HG02870 (cell line): ENCODE results near the gene SMARCC1.

Source experiments
- ATAC-seq: cut with Tn5 transposase; IDR thresholded peaks from one replicate; pipeline ENCODE4 v1.9.1; 2021; ENCODE audit warnings: mild to moderate bottlenecking, moderate library complexity; ENCODE audit not compliant: unreplicated experiment

Gene SMARCC1

GRCh38 chr3:47705391-47705790, 76.3 kb downstream of the SMARCC1 start:
- ATAC-seq = no peak

- no peak for ATAC-seq
Measured at GRCh38 chr3:47704237-47704612, 77.5 kb downstream of the SMARCC1 start.

GRCh38 chr3:47701388-47701787, 80.3 kb downstream of the SMARCC1 start:
- no peak for ATAC-seq

- no peak for ATAC-seq
Measured at GRCh38 chr3:47692158-47692557, 89.5 kb downstream of the SMARCC1 start.

- ATAC-seq = no peak
Measured at GRCh38 chr3:47688488-47688887, 93.2 kb downstream of the SMARCC1 start.

GRCh38 chr3:47685037-47685436, 96.7 kb downstream of the SMARCC1 start:
- no peak for ATAC-seq

GRCh38 chr3:47681016-47681415, 100.7 kb downstream of the SMARCC1 start:
- ATAC-seq = no peak

GRCh38 chr3:47678446-47679338, 103.0 kb downstream of the SMARCC1 start:
- no peak for ATAC-seq

GRCh38 chr3:47669026-47669749, 112.5 kb downstream of the SMARCC1 start:
- ATAC-seq = no peak

GRCh38 chr3:47666118-47666517, 115.6 kb downstream of the SMARCC1 start:
- no peak for ATAC-seq

GRCh38 chr3:47664519-47664918, 117.2 kb downstream of the SMARCC1 start:
- ATAC-seq = no peak

GRCh38 chr3:47663630-47664240, 118.0 kb downstream of the SMARCC1 start:
- ATAC-seq = no peak

- no peak for ATAC-seq
Measured at GRCh38 chr3:47661121-47661752, 120.5 kb downstream of the SMARCC1 start.

- ATAC-seq = no peak
Measured at GRCh38 chr3:47658444-47658843, 123.2 kb downstream of the SMARCC1 start.

- ATAC-seq = no peak
Measured at GRCh38 chr3:47652142-47652541, 129.6 kb downstream of the SMARCC1 start.

GRCh38 chr3:47650294-47650693, 131.4 kb downstream of the SMARCC1 start:
- no peak for ATAC-seq

- no peak for ATAC-seq
Measured at GRCh38 chr3:47647550-47647949, 134.1 kb downstream of the SMARCC1 start.

GRCh38 chr3:47646362-47646761, 135.3 kb downstream of the SMARCC1 start:
- ATAC-seq = no peak

- no peak for ATAC-seq
Measured at GRCh38 chr3:47645551-47645950, 136.1 kb downstream of the SMARCC1 start.

GRCh38 chr3:47643092-47643491, 138.6 kb downstream of the SMARCC1 start:
- ATAC-seq = no peak

- no peak for ATAC-seq
Measured at GRCh38 chr3:47641739-47642138, 140.0 kb downstream of the SMARCC1 start.
